Endothelial cell of coronary artery (primary cell): Measurements from ENCODE around the gene PHGDH. TPM values are rescaled to one million over a fixed set of nuclear protein-coding genes. Genes with fewer than 3 reads are reported as not detected.

Experiments
- total RNA-seq: library from RNA; depleted of rRNA; stranded (reverse); fragments of >200 nt; gene quantifications from 2 replicates; pipeline ENCODE4 v1.2.3, GENCODE V29; 2014

The PHGDH gene
- 7.5 and 71.0 TPM in 2 replicates for total RNA-seq

DNA sequence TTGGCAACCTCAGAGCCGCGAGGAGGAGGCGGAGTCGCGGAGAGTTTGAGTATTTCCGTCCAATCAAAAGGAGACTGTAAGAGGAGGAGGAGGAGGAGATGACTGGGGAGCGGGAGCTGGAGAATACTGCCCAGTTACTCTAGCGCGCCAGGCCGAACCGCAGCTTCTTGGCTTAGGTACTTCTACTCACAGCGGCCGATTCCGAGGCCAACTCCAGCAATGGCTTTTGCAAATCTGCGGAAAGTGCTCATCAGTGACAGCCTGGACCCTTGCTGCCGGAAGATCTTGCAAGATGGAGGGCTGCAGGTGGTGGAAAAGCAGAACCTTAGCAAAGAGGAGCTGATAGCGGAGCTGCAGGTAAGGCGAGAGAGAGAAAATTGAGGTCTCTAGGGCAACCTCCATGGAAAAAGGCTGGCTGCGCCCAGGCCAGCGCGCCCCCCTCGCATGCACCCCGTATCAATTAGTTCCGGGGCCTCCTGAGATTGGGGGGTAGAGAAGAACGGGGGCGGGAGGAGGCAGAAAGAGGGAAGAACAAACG is at the start of gene PHGDH:
Gene PHGDH, plus strand, starts transcription at position 131 of the 538 bp plus-strand sequence. Its CDS starts 89 bp downstream, at position 220.

DNA sequence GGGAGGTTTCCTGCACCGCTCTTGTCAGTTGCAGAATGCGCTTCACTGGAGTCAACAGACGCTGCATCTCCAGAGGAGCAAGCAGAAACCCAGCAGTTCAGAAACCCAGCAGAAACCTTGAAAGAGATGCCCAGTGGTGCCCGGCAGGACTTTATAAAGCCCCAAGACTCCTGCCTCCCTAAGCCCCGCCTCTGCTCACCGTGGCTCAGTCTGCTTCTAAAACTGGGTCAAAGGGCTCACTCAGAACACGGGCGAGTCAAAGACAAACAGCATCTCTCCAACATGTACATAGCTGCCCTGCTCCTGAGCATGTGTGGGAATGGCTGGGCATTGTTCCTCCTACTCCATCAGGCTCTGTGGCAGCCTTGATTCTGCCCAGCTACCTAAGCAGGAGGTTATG is 57.0 kb downstream of the PHGDH start, which contains the start of gene HMGCS2:
Gene HMGCS2, minus strand, starts transcription at position 128 of the 400 bp plus-strand sequence. Its CDS starts 61 bp downstream, at position 67.

Other genes starting within 250 kb of the PHGDH start
- gene HSD3B1, start 204.7 kb upstream of the PHGDH start, total RNA-seq = not detected in 2 replicates
- gene ZNF697, start 63.7 kb upstream of the PHGDH start, total RNA-seq = 19.3 and 19.7 TPM in 2 replicates
- gene HMGCS2, start 57.0 kb downstream of the PHGDH start, total RNA-seq = not detected in 2 replicates
- gene REG4, start 99.5 kb downstream of the PHGDH start, total RNA-seq = not detected in 2 replicates
- gene ADAM30, start 184.6 kb downstream of the PHGDH start, total RNA-seq = not detected in 2 replicates